GM12891 (cell line): Measurements from ENCODE around the gene DENND6A.

Experiments
- DNase-seq: peaks from one replicate; pipeline ENCODE4 v3.0.0; 2011; ENCODE audit warnings: low spot score; ENCODE audit not compliant: insufficient read length
- FAIRE-seq: peaks from 2 replicates; lab custom pipeline; 2011; peaks lifted over from hg19 to GRCh38; lab: Jason Lieb, UNC
- PAX5 ChIP-seq: IDR thresholded peaks from 2 replicates; pipeline ENCODE4 v1.6.1; 2011; ENCODE audit warnings: low read length, moderate library complexity, mild to moderate bottlenecking; ENCODE audit not compliant: insufficient read depth, severe bottlenecking
- POLR2A ChIP-seq: IDR thresholded peaks from 2 replicates; pipeline ENCODE4 v1.6.1; 2011; ENCODE audit warnings: low read depth, low read length, control low read depth
- POLR2AphosphoS5 ChIP-seq: IDR thresholded peaks from 2 replicates; pipeline ENCODE4 v1.6.1; 2011; ENCODE audit warnings: low read depth, low read length, control low read depth
- POU2F2 ChIP-seq: IDR thresholded peaks from 2 replicates; pipeline ENCODE4 v1.6.1; 2011; ENCODE audit warnings: low read depth, mild to moderate bottlenecking, control low read depth, low read length, moderate library complexity
- SPI1 ChIP-seq: IDR thresholded peaks from 2 replicates; pipeline ENCODE4 v1.6.1; 2011; ENCODE audit warnings: low read depth, low read length, control low read depth
- TAF1 ChIP-seq: IDR thresholded peaks from 2 replicates; pipeline ENCODE4 v1.6.1; 2011; ENCODE audit warnings: low read depth, low read length, control low read depth

DENND6A gene

GRCh38 chr3:57586778-57587177, 106.1 kb downstream of the DENND6A start:
- FAIRE-seq (no peak), DNase-seq (no peak)
- TF ChIP-seq PAX5 (no peak), POLR2A (no peak), TAF1 (no peak), POLR2AphosphoS5 (no peak), POU2F2 (no peak)

- no peak for FAIRE-seq
- TF ChIP-seq POU2F2, result no peak
- TF ChIP-seq SPI1, result no peak
- TF ChIP-seq PAX5, result no peak
- TF ChIP-seq POLR2A, result no peak
- no peak for TF ChIP-seq TAF1
- TF ChIP-seq POLR2AphosphoS5, result no peak
These were observed 109.3 kb downstream of the DENND6A start for GRCh38 chr3:57583544-57583943.

GRCh38 chr3:57582474-57583168, 110.3 kb downstream of the DENND6A start:
- no peak for FAIRE-seq
- TF ChIP-seq POLR2AphosphoS5 (no peak), PAX5 (no peak), SPI1 (no peak), POU2F2 (no peak), TAF1 (no peak), POLR2A (no peak)
- DNase-seq, result no peak

More at GRCh38 chr3:57583544-57583943, 109.3 kb downstream of the DENND6A start:
- DNase-seq, result no peak

- TF ChIP-seq TAF1 (no peak), POLR2AphosphoS5 (no peak), POU2F2 (no peak), SPI1 (no peak), PAX5 (no peak), POLR2A (no peak)
- no peak for DNase-seq
- no peak for FAIRE-seq
These were observed 115.1 kb downstream of the DENND6A start for GRCh38 chr3:57577801-57578200.

GRCh38 chr3:57575966-57576626, 116.8 kb downstream of the DENND6A start:
- DNase-seq (no peak), FAIRE-seq (no peak)
- no peak for TF ChIP-seq POU2F2
